ENCODE measurements around the gene FRMPD4.

FRMPD4 gene

DNA sequence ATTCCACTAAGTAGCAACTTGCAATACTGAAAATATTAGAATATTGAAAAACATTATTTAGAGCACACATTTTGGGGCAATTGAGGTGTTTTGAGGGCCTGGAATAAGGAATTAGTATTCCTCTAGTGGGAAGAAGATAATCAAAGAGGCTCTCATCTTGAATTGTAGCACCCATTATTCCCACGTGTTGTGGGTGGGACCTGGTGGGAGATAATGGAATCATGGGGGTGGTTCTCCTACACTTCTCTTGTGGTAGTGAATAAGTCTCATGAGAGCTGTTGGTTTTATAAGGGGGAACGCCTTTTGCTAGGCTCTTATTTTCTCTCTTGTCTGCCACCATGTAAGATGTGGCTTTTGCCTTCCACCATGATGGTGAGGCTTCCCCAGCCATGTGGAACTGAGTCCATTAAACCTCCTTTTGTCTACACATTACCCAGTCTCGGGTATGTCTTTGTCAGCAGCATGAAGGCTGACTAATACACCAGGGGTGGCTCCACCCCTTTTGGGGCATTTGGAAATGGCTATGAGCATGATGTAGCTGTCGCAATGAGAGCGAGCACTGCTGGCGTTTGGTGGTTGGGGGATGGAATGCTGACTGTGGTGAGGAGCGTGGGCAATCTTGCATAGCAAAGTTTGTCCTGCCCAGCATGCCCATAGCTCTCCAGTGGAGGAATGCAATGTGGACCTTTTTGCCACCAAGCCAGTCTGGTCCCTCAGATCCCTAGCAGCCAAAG lies 308.2 kb downstream of the FRMPD4 start:
- no peak overlapping the region for H3K27ac Mint-ChIP-seq
- H3K4me1 Mint-ChIP-seq = peaks cover 11% of the 10 kb centered on the region
- H3K27me3 Mint-ChIP-seq = no peaks in the 10 kb centered on the region
- no peak for ATAC-seq
- no peaks in the 10 kb centered on the region for H3K9me3 Mint-ChIP-seq
- H3K36me3 Mint-ChIP-seq = no peaks in the 10 kb centered on the region
- H3K4me3 Mint-ChIP-seq = no peak overlapping the region

DNA sequence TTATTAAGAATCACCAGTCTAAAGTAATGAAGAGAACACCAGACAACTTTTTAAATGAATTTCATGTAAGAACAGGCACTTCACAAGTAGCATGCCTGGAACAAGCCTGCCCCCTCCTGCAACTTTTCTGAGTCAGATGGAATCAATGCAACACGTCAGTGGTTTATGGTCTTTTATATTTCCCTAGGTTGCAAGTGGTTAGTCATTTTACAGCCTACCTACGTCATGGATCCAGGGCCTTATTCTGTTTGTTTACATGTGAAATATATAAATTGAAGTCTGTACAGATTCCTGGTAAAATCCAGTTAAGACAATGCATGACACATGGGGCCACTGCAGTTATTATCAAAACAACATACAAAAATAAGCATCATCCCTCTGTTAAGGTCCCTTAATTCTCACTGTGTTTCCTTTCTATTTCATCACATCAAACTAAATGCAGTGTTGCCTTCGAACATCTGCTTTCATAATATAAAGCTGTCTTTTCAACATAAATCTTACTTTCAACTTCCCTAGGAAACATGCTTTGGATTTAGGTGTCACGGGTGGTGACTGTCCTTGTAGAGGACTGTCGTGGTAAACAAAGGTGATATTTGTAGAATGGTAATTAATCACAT lies 309.3 kb downstream of the FRMPD4 start:
- H3K9me3 Mint-ChIP-seq = no peaks in the 10 kb centered on the region
- H3K27me3 Mint-ChIP-seq = no peaks in the 10 kb centered on the region
- H3K4me3 Mint-ChIP-seq = no peak overlapping the region
- no peak for ATAC-seq
- H3K4me1 Mint-ChIP-seq = peaks cover 11% of the 10 kb centered on the region
- H3K27ac Mint-ChIP-seq = no peak overlapping the region
- H3K36me3 Mint-ChIP-seq = no peaks in the 10 kb centered on the region

DNA sequence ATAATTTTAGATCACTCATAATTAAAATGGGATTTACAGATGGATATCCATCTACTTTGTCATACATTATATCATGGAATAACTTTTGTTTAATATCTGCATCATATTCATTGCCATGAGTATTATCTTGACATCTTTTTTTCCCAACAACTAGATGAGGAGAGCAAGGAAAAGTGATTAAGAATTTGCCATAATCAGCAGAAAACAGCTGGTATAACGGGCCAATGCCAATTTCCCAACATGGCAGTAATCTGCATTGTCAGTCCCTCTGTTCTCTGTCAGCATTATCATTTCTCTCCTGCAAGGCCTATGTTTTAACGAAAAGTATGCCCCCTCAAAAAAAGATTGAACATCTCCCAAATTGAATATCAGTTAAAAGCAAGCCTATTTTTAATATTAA lies 314.0 kb downstream of the FRMPD4 start:
- no peaks in the 10 kb centered on the region for H3K9me3 Mint-ChIP-seq
- H3K27me3 Mint-ChIP-seq = no peaks in the 10 kb centered on the region

DNA sequence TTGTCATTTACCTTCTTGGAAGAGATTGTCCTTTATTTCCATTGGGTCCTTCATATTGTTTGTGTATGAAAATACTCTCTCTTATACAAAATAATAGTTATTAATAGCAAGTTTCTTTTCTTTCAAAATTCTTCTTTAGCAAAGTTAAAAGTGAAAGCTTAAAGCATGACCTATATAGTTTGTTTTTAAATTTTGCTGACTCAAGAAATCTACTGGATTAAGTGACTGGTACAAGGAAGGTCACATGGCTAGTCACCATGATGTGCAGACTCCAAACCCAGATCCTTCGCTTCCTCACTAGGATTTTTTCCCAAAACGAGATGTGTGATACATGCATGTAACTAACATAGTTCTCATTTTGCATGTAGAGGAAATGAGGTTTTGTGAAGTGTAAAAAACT lies 322.7 kb downstream of the FRMPD4 start:
- Mint-ChIP-seq H3K27ac (no peak overlapping the region), H3K36me3 (no peaks in the 10 kb centered on the region), H3K27me3 (no peaks in the 10 kb centered on the region), H3K9me3 (no peaks in the 10 kb centered on the region), H3K4me3 (no peak overlapping the region), H3K4me1 (no peaks in the 10 kb centered on the region)
- ATAC-seq = no peak

More for the DNA sequence above, 314.0 kb downstream of the FRMPD4 start:
- ATAC-seq = no peak
- Mint-ChIP-seq H3K27ac (no peak overlapping the region), H3K36me3 (no peaks in the 10 kb centered on the region), H3K4me3 (no peak overlapping the region), H3K4me1 (no peaks in the 10 kb centered on the region)

DNA sequence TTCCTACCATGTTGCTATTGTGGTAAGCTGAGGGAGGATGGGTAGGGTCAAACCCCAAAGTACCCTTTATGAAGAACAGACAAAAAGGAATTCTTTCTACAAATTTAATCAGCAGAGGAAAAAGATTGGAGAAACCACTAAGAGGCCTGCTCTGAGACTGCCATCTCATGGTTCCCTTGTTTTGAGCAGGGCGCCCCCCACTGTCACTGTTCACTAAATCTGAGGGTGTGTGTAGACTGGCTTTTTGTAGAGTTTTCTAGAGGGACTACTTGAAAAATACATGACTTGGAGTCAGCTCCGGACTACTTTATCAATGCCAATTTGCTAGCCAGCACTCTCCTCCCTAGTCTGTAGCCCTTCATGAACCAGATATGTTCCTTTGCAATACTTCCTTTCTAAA lies 324.8 kb downstream of the FRMPD4 start:
- Mint-ChIP-seq H3K27me3 (no peaks in the 10 kb centered on the region), H3K27ac (no peak overlapping the region), H3K4me1 (no peaks in the 10 kb centered on the region), H3K9me3 (no peaks in the 10 kb centered on the region), H3K4me3 (no peak overlapping the region), H3K36me3 (no peaks in the 10 kb centered on the region)
- no peak for ATAC-seq

DNA sequence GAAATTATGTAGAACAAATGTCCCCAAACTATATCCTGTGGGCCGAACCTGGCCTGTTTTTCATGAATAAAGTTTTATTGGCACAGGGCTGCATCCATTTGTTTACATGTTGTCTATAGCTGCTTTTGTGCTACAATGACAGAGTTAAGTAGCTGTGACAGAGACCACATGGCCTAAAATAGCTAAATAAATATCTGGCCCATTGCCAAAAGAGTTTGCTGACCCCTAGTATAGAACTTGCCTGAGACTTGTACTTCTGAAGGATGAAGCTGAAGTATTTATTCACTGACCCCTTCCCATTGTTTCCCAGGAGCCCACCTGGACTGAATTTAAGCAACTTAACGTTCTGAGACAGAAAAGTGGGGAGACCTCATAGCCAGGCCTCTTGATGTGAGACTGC lies 325.6 kb downstream of the FRMPD4 start:
- H3K4me3 Mint-ChIP-seq = no peak overlapping the region
- H3K4me1 Mint-ChIP-seq = no peaks in the 10 kb centered on the region
- no peaks in the 10 kb centered on the region for H3K9me3 Mint-ChIP-seq
- H3K36me3 Mint-ChIP-seq = no peaks in the 10 kb centered on the region
- no peak overlapping the region for H3K27ac Mint-ChIP-seq
- no peak for ATAC-seq
- no peaks in the 10 kb centered on the region for H3K27me3 Mint-ChIP-seq

DNA sequence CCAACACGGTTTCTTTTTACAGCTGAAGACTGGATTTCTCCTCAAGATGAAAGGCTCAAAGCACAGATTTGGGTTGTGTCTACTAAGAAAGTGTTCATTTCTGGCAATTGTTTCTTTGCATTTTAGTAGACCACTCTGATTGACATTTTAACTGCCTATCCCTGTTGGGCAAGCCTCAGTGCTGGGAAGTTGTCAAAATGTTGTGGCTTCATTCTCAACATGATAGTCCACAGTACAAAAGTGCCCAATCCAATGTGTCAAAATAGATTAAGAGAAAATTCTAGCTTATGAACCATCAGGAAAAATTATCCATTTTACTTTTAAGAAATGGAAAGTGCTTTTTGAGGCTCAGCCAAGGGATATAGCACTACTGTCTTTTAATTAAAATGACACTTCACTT lies 329.0 kb downstream of the FRMPD4 start:
- no peaks in the 10 kb centered on the region for H3K9me3 Mint-ChIP-seq
- H3K4me3 Mint-ChIP-seq = no peak overlapping the region
- no peak overlapping the region for H3K27ac Mint-ChIP-seq
- H3K36me3 Mint-ChIP-seq = no peaks in the 10 kb centered on the region
- ATAC-seq = no peak
- peaks cover 6% of the 10 kb centered on the region for H3K27me3 Mint-ChIP-seq
- no peaks in the 10 kb centered on the region for H3K4me1 Mint-ChIP-seq

DNA sequence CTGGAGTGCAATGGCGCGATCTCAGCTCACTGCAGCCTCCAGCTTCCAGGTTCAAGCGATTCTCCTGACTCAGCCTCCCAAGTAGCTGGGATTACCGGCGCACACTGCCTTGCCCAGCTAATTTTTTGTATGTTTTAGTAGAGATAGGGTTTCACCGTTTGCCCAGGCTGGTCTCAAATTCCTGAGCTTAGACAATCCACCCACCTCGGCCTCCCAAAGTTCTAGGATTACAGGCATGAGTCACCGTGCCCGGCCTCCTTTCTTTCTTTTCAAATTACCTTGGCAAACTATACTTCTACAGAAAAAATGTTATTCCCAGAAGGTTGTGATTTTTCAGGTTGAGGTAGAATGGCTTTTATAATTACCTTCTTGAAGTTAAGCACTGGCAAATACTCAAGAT lies 331.0 kb downstream of the FRMPD4 start:
- H3K27ac Mint-ChIP-seq = no peak overlapping the region
- H3K4me1 Mint-ChIP-seq = no peaks in the 10 kb centered on the region
- no peaks in the 10 kb centered on the region for H3K36me3 Mint-ChIP-seq
- no peak overlapping the region for H3K4me3 Mint-ChIP-seq
- no peaks in the 10 kb centered on the region for H3K9me3 Mint-ChIP-seq
- ATAC-seq = no peak
- peaks cover 6% of the 10 kb centered on the region for H3K27me3 Mint-ChIP-seq

DNA sequence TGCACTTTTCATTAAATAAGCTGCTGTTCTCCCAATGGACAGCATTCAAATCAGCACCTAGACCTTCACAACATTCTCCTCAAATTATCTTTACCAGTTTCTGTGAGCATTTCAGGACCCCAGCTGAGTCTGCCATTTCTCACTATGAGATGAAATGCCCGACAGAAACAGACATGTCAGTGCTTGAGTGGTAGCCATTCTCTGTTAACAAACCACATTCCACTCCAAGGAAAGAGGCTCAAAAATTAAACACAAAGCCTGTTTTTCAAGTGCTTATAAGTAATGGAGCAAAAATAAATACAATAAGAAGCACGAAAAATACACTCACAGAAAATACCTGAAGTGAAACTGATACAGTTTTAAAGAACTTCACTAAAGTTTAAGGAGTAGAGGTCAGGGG lies 332.8 kb downstream of the FRMPD4 start:
- H3K27ac Mint-ChIP-seq = no peak overlapping the region
- ATAC-seq = no peak
- H3K4me1 Mint-ChIP-seq = no peaks in the 10 kb centered on the region
- no peak overlapping the region for H3K4me3 Mint-ChIP-seq
- H3K27me3 Mint-ChIP-seq = peaks cover 6% of the 10 kb centered on the region
- no peaks in the 10 kb centered on the region for H3K9me3 Mint-ChIP-seq
- H3K36me3 Mint-ChIP-seq = no peaks in the 10 kb centered on the region

DNA sequence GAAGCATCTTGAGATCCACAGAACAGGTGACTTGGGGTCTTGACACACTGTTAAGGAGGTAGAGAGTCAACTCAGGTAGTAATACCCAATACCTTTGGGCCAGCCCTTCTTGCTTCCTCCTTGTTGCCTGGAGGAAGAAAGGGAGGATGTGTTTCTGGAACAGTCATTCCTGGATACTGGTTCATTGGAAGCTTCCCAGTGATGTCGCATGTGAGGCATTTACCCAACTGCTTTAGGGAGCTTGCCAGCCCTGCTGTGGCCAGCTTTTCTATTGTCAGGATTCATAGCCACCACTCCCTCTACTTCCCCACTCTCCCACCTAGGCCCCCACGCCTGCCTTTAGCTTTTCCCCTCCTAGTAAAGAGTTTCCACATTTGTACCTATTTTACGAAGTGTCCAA lies 342.7 kb downstream of the FRMPD4 start:
- no peak overlapping the region for H3K4me3 Mint-ChIP-seq
- no peaks in the 10 kb centered on the region for H3K9me3 Mint-ChIP-seq
- no peak for ATAC-seq
- no peaks in the 10 kb centered on the region for H3K4me1 Mint-ChIP-seq
- H3K27me3 Mint-ChIP-seq = no peaks in the 10 kb centered on the region
- H3K27ac Mint-ChIP-seq = no peak overlapping the region
- no peaks in the 10 kb centered on the region for H3K36me3 Mint-ChIP-seq

DNA sequence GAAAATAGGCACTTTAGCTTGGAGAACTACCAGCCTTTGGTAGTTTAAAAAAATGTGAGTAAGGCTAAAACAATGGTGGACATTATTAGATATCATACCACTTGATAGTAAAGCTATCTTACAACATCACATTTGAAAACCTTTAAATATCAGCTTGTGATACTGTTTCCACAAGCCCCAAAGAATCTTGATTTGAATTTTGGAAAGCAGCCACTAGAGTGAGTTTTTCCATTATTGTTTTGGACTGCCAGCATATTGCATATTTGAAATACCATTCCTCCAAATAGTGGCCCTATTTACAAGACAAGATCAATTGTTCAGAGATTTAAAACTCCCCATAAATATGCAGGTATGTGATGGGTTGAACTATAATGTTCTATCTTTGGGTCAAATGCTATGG lies 349.9 kb downstream of the FRMPD4 start:
- no peak for ATAC-seq
- Mint-ChIP-seq H3K27ac (no peak overlapping the region), H3K9me3 (no peaks in the 10 kb centered on the region), H3K36me3 (no peaks in the 10 kb centered on the region), H3K27me3 (no peaks in the 10 kb centered on the region), H3K4me3 (no peak overlapping the region), H3K4me1 (peaks cover 4% of the 10 kb centered on the region)

DNA sequence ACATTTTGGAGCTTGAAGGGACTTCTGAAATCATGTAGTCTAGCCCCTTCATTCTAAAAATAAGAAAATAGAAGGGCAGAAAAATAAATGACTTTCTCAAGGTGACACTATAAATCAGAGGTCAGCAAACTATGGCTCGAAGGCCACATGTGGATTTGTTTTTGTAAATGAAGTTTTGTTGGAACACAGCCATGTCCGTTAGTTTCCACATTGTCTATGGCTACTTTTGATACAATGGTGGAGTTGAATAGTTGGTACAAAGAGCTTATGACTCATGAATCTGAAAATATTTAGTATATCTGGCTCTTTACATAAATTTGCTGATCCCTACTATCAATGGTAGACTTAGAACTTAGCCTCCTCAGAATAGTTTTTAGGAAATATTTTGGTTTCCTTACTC lies 350.5 kb downstream of the FRMPD4 start:
- Mint-ChIP-seq H3K9me3 (no peaks in the 10 kb centered on the region), H3K4me1 (peaks cover 4% of the 10 kb centered on the region), H3K27ac (no peak overlapping the region), H3K27me3 (no peaks in the 10 kb centered on the region), H3K4me3 (no peak overlapping the region), H3K36me3 (no peaks in the 10 kb centered on the region)
- ATAC-seq = no peak

DNA sequence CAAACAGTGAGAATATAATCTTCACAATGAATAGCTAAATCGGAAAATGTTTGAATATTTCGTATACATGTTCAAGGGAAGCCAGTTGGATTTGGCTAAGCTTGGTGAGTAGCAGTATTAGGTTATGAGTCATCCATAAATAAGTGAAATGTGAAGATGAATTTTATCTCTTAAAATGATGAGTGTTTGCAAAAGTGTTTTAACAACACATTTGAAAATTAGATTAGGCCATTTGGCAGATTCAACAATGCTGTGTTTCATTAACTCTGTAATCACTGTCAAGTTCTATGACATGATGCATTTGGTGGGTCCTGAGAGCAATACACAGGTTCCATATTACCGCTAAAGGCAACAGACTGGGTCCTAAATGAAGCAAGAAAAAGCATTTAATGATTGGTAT lies 351.1 kb downstream of the FRMPD4 start:
- no peak overlapping the region for H3K4me3 Mint-ChIP-seq
- no peaks in the 10 kb centered on the region for H3K36me3 Mint-ChIP-seq
- ATAC-seq = no peak
- H3K4me1 Mint-ChIP-seq = peaks cover 4% of the 10 kb centered on the region
- no peaks in the 10 kb centered on the region for H3K27me3 Mint-ChIP-seq
- H3K27ac Mint-ChIP-seq = no peak overlapping the region
- H3K9me3 Mint-ChIP-seq = no peaks in the 10 kb centered on the region

DNA sequence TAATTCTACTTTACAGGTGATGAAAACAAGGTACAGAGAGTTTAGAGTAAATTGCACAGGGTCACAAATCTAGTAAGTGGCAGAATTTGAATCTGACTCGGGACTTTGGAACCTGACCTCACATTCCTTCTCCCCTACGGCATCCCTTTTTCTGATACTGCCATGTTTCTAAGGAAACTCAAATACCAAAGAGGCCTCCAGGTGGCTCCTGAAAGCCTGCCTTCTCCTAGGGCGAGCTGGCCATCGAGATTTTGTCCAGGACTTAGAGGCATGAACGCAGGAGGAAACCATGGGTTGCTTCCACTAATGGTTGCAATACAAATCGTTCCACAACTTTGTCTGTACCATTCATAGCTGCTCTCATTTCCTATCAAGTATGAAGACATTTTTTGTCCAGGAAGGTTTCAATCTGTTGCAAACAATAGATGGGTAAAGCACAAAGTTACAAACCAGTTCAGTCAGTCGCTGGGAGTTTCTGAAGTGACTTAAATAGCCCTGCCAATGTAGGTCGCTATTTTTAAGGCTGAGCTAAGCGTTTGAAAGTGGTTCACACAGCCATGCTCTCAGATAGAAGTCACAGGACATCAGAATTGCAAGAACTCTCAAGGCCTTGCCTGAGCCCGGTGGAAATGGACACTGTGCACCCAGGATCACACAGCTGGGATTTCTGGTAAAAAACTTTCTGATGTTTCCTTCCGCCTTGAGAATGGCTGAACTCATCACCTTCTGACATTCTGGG lies 356.3 kb downstream of the FRMPD4 start:
- ATAC-seq = no peak
- Mint-ChIP-seq H3K4me3 (no peak overlapping the region), H3K27ac (no peak overlapping the region), H3K36me3 (no peaks in the 10 kb centered on the region), H3K4me1 (peaks cover 9% of the 10 kb centered on the region), H3K27me3 (no peaks in the 10 kb centered on the region), H3K9me3 (no peaks in the 10 kb centered on the region)

DNA sequence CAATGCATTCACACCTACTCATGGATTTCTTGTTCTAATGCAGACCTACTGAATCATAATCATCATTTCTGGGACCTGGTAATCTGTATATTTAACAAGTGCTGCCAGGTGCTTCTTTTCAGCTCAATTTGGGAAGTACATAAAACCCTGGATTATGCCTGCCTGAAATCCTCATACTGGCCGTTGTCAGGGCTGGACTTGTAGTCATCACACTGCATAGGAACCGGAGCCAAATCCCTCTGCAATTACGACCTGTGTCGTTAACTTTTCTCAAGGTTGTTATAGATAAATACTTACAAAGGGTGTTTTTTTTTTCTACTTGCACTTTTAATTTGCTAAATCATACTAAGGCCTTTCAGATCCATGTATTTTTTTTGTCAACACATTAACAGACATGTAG lies 358.1 kb downstream of the FRMPD4 start:
- Mint-ChIP-seq H3K9me3 (no peaks in the 10 kb centered on the region), H3K27me3 (no peaks in the 10 kb centered on the region), H3K27ac (no peak overlapping the region), H3K4me1 (peaks cover 9% of the 10 kb centered on the region), H3K4me3 (no peak overlapping the region), H3K36me3 (no peaks in the 10 kb centered on the region)
- no peak for ATAC-seq
